ENCODE data around the gene QRFP. TPM values are rescaled to one million over a fixed set of nuclear protein-coding genes. Genes with fewer than 3 reads are reported as not detected.

QRFP gene
- polyA plus RNA-seq, 1 of the 3 experiments (the other 2 are of a cell fraction): not detected

- Histone ChIP-seq H3K9me3 (no peaks in the 10 kb centered on the region), H3K27me3 (ENCODE audit: insufficient read depth) (no peaks in the 10 kb centered on the region), H3K36me3 (replicated peaks in 1 of 2; ENCODE audit: control insufficient read depth in 1 of 2, insufficient read depth in 2 of 2, low read length in 1 of 2) (peaks cover 34 to 40% of the 10 kb centered on the region in 2 experiments), H3K4me3 (ENCODE audit: low read depth in 2 of 2, low read length in 1 of 2) (no peak overlapping the region), H3K4me2 (no peak overlapping the region), H4K20me1 (ENCODE audit: insufficient read depth) (peaks cover 34% of the 10 kb centered on the region), H3K9ac (no peak overlapping the region), H3K27ac (ENCODE audit: low read depth in 2 of 2, low read length in 1 of 2) (no peak overlapping the region), H2AFZ (ENCODE audit: low read depth) (no peak overlapping the region), H3K4me1 (ENCODE audit: control insufficient read depth in 1 of 2, insufficient read depth in 2 of 2, low read depth in 1 of 2, low read length in 1 of 2) (peaks cover 3 to 21% of the 10 kb centered on the region in 2 experiments; a peak in 3 of 4 replicates), H3K79me2 (ENCODE audit: insufficient read depth) (peaks cover 99% of the 10 kb centered on the region), H3F3A (replicated peaks; ENCODE audit: insufficient read depth) (peaks cover 36% of the 10 kb centered on the region), H3K9me2 (no peaks in the 10 kb centered on the region)
- POLR2A ChIA-PET: no interaction called here
- TF ChIP-seq RAD21 (IDR thresholded peaks at IDR 0.05; ENCODE audit: low read length) (no peak), FOXJ3 (CRISPR knock-in tag; IDR thresholded peaks at IDR 0.05) (no peak), EZH2phosphoT487 (IDR thresholded peaks at IDR 0.05; ENCODE audit: borderline replicate concordance, low read depth) (no peak), RFX5 (IDR thresholded peaks at IDR 0.05; ENCODE audit: low read length) (no peak), RXRA (IDR thresholded peaks at IDR 0.05; ENCODE audit: borderline replicate concordance, low read depth) (no peak), TEAD4 (IDR thresholded peaks at IDR 0.05; ENCODE audit: borderline replicate concordance, insufficient read depth) (no peak), PBX3 (IDR thresholded peaks at IDR 0.05) (no peak), YY1 (IDR thresholded peaks at IDR 0.05; ENCODE audit: low read depth) (no peak), MEF2A (IDR thresholded peaks at IDR 0.05; ENCODE audit: borderline replicate concordance, low read depth) (no peak), CTCF (IDR thresholded peaks at IDR 0.05) (no peak; the same call in 1 of the 2 replicates), SMC3 (IDR thresholded peaks at IDR 0.05; ENCODE audit: low read depth, low read length) (no peak), USF2 (IDR thresholded peaks at IDR 0.05; ENCODE audit: borderline replicate concordance, low read depth, low read length) (no peak), GABPA (IDR thresholded peaks at IDR 0.05; ENCODE audit: low read depth) (no peak), CHD2 (IDR thresholded peaks at IDR 0.05; ENCODE audit: low read length, partially characterized antibody) (no peak), REST (IDR thresholded peaks at IDR 0.05; ENCODE audit: low read depth, low read length) (no peak), ZBTB33 (IDR thresholded peaks at IDR 0.05; ENCODE audit: borderline replicate concordance, low read depth) (no peak), MXI1 (IDR thresholded peaks at IDR 0.05; ENCODE audit: low read depth, low read length) (no peak)
- WGBS (ENCODE audit: low lambda C conversion rate): 99% methylated on average over 7 of the region's 9 CpGs
- no peak for DNase-seq
- CTCF ChIA-PET: interaction anchor here (0.7 to 7.5 kb wide), 10 partner anchors 8 to 192 kb away, joined by 3 to 86 read pairs (median 3); no protein-coding TSS in a partner anchor
Measured at GRCh38 chr9:130854835-130855234, 41.8 kb downstream of the QRFP start.

Measured in SK-N-SH (cell line).